Chondrocyte (in vitro differentiated cells): ENCODE measurements around the gene KLHL30. TPM values are rescaled to one million over a fixed set of nuclear protein-coding genes. Genes with fewer than 3 reads are reported as not detected.

Source experiments
- DNase-seq: peaks from one replicate; pipeline ENCODE4 v3.0.0; 2021; ENCODE audit warnings: mixed read lengths, low spot score
- H3K27ac Mint-ChIP-seq: one replicate; pipeline ENCODE4 v1.8.0; 2021; ENCODE audit warnings: mild to moderate bottlenecking, moderate library complexity, mixed read lengths; ENCODE audit not compliant: unreplicated experiment
- H3K27me3 Mint-ChIP-seq: 2 replicates; pipeline ENCODE4 v1.8.0; 2021; ENCODE audit warnings: low read depth, mixed read lengths
- H3K36me3 Mint-ChIP-seq: 2 replicates; pipeline ENCODE4 v1.8.0; 2021; ENCODE audit warnings: low read depth, mixed read lengths
- H3K4me1 Mint-ChIP-seq: 2 replicates; pipeline ENCODE4 v1.8.0; 2021; ENCODE audit warnings: low read depth, mild to moderate bottlenecking, mixed read lengths
- H3K4me3 Mint-ChIP-seq: one replicate; pipeline ENCODE4 v1.8.0; 2021; ENCODE audit warnings: mild to moderate bottlenecking, moderate library complexity, mixed read lengths; ENCODE audit not compliant: unreplicated experiment
- H3K9me3 Mint-ChIP-seq: 2 replicates; pipeline ENCODE4 v1.8.0; 2021; ENCODE audit warnings: low read depth, mixed read lengths
- CTCF ChIP-seq: fragments of 200-600 bp; sonication (generic); IDR thresholded peaks from 2 replicates; pipeline ENCODE4 v1.5.0; 2021; ENCODE audit warnings: antibody characterized with exemption, mild to moderate bottlenecking, moderate library complexity
- total RNA-seq: library from RNA; stranded (reverse); gene quantifications from 3 replicates; pipeline ENCODE4 v1.2.1, GENCODE V29; 2021

KLHL30 gene
- total RNA-seq, 1 donor from 2014 or later: 25.6 TPM

- TF ChIP-seq CTCF: no peak
- H3K9me3 Mint-ChIP-seq: no peaks in the 10 kb centered on the region
- DNase-seq: peak; percentile 87
- H3K27me3 Mint-ChIP-seq: peaks cover 2% of the 10 kb centered on the region
- H3K36me3 Mint-ChIP-seq: no peaks in the 10 kb centered on the region
- H3K27ac Mint-ChIP-seq: no peak overlapping the region
- H3K4me1 Mint-ChIP-seq: peaks cover 3% of the 10 kb centered on the region
- no peak overlapping the region for H3K4me3 Mint-ChIP-seq
These were observed 15.1 kb upstream of the KLHL30 start for GRCh38 chr2:238123218-238123971.

- Mint-ChIP-seq H3K36me3 (no peaks in the 10 kb centered on the region), H3K4me3 (no peak overlapping the region), H3K27me3 (no peaks in the 10 kb centered on the region), H3K27ac (no peak overlapping the region), H3K9me3 (no peaks in the 10 kb centered on the region), H3K4me1 (peaks cover 3% of the 10 kb centered on the region)
- peak; percentile 82 for DNase-seq
- TF ChIP-seq CTCF: no peak
These were observed 14.4 kb upstream of the KLHL30 start for GRCh38 chr2:238123991-238124470.

DNA sequence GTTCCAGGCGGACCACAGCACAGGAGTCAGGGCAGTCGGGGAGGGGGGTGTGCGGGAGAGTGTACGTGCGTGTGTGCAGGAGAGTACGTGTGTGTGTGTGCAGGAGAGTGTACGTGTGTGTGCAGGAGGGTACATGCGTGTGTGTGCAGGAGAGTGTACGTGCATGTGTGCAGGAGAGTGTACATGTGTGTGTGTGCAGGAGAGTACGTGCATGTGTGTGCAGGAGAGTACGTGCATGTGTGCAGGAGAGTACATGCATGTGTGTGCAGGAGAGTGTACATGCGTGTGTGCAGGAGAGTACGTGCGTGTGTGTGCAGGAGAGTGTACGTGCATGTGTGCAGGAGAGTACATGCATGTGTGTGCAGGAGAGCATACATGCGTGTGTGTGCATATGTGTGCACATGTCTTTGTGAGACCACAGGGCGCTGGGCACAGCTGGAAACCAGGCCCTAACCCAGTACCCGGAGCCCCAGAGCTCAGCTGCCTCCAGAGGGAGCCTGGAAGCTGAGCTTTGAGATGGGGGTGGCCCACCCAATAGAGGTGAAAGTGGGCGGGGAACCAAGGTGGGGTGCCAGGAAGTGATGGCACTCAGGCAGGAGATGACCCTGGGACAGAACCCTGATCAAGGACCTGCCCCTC lies 13.9 kb upstream of the KLHL30 start:
- peaks cover 3% of the 10 kb centered on the region for H3K4me1 Mint-ChIP-seq
- no peak for TF ChIP-seq CTCF
- H3K4me3 Mint-ChIP-seq: no peak overlapping the region
- no peaks in the 10 kb centered on the region for H3K9me3 Mint-ChIP-seq
- no peak overlapping the region for H3K27ac Mint-ChIP-seq
- no peaks in the 10 kb centered on the region for H3K27me3 Mint-ChIP-seq
- H3K36me3 Mint-ChIP-seq: no peaks in the 10 kb centered on the region
- DNase-seq: no peak

DNA sequence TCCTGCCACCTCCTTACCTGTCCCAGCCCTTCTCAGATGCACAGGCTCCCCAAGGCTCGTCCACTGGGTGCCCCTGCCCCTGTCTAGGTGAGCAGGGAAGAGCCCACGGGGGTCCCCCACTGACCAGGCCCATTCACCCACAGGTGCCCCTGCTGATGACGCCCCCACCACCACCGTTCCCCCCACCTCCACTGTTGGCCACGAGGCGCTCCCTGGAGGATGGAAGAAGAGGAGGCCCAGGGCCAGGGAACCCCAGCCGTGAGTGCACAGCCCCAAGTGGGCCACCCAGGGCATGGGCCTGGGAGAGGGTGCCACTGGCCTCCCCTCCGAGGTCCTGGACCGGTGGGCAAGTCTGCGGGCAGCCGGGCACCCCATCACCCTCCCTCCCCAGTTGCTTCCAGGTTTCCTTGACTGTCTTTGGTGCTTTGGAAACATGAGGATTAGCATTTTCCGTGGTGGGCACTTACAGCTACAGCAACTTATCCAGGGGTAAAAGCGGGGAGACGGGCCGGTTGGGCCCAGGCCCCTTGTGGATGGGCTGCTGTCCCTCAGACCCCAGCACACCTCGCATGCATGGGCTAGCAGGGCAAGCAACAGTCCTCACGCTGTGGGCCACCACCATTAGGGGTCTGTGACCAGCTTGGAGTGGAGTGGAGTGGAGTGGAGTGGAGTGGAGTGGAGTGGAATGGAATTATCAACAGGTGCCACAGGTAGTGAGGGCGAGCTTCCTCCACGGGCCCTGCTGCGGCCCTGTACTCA lies 13.2 kb upstream of the KLHL30 start:
- no peak for TF ChIP-seq CTCF
- peak; percentile 77 for DNase-seq
- Mint-ChIP-seq H3K36me3 (no peaks in the 10 kb centered on the region), H3K27me3 (no peaks in the 10 kb centered on the region), H3K4me3 (no peak overlapping the region), H3K27ac (no peak overlapping the region), H3K4me1 (peaks cover 3% of the 10 kb centered on the region), H3K9me3 (no peaks in the 10 kb centered on the region)

DNA sequence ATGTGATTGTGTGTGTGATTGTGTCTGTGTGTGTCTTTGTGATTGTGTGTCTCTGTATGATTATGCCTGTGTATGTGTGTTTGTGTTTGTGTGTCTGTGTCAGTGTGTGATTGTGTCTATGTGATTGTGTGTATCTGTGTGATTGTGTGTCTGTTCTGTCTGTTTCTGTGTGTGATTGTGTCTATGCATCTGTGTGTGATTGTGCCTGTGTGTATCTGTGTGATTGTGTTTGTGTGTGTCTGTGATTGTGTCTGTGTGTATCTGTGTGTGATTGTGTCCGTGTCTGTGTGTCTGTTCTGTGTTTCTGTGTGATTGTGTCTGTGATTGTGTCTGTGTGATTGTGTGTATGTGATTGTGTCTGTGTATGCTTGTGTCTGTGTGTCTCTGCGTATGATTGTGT lies 12.1 kb upstream of the KLHL30 start:
- Mint-ChIP-seq H3K27ac (no peak overlapping the region), H3K9me3 (no peaks in the 10 kb centered on the region), H3K36me3 (no peaks in the 10 kb centered on the region), H3K27me3 (no peaks in the 10 kb centered on the region), H3K4me3 (no peak overlapping the region), H3K4me1 (no peaks in the 10 kb centered on the region)
- DNase-seq: no peak
- no peak for TF ChIP-seq CTCF
